Left ventricle myocardium inferior (tissue), 1 donor: ENCODE measurements around the gene LAS1L. TPM values are rescaled to one million over a fixed set of nuclear protein-coding genes. Genes with fewer than 3 reads are reported as not detected.
"Not testable (repeated sequence)": the region's sequence is repeated elsewhere in the genome, so short reads cannot be mapped to it uniquely, and the experiment has no call there.

ENCODE experiments used
- DNase-seq: peaks from one replicate; pipeline ENCODE4 v3.0.0-alpha.2; 2020
- H3K27ac ChIP-seq: fragments of 200-600 bp; replicated peaks from 2 replicates; pipeline ENCODE4 v1.8.0; 2021
- H3K27me3 ChIP-seq: fragments of 200-600 bp; 2 replicates; pipeline ENCODE4 v1.8.0; 2021; ENCODE audit warnings: low read depth
- H3K36me3 ChIP-seq: fragments of 200-600 bp; 2 replicates; pipeline ENCODE4 v1.8.0; 2021
- H3K4me1 ChIP-seq: fragments of 200-600 bp; 2 replicates; pipeline ENCODE4 v1.8.0; 2021
- H3K4me3 ChIP-seq: fragments of 200-600 bp; 2 replicates; pipeline ENCODE4 v1.8.0; 2021; ENCODE audit warnings: mild to moderate bottlenecking, moderate library complexity
- H3K9me3 ChIP-seq: fragments of 200-600 bp; replicated peaks from 2 replicates; pipeline ENCODE4 v1.8.0; 2021
- intact Hi-C: fragments of 100-400 bp; cut with micrococcal nuclease; formaldehyde crosslinking; loops from one replicate; pipeline ENCODE4 v1.11.0; 2022
- total RNA-seq: library from RNA; stranded (reverse); fragmentation: NEBNext Ultra II Directional; extraction: Animal tissue kit (Norgen Biotek cat#: 25700); gene quantifications from one replicate; pipeline ENCODE4 v1.2.1, GENCODE V29; 2021
- TF ChIP-seq, protein P1 (sequence below): fragments of 200-600 bp; IDR thresholded peaks from 2 replicates; pipeline ENCODE4 v1.8.0; 2021; ENCODE audit warnings: antibody characterized with exemption, mild to moderate bottlenecking, borderline replicate concordance
- donor health status: DM: no; HTN: yes; CAD: no; lungs with severe emphysema.

Gene LAS1L
- total RNA-seq, 1 donor from 2014 or later: 13.9 TPM

DNA sequence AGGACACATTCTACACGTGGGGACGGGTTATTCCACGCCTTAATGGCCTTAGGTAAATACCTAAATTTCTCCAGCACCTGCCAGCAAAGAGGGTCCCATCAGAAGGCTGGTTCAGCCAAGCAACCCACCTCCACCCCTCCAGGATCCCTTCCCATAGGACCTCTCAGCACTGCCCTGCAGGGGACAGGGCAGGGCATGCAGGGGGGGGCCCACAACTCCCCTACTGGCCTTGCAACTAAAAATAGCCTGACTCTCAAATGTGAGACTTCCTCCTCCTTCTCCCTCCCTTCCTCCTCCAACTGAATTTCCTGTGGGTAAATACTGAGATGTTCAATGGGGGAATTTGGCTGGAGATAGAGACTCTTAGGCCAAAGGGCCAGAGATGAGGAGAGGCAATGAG lies 6.3 kb downstream of the LAS1L start:
- Histone ChIP-seq H3K4me1 (peaks cover 17% of the 10 kb centered on the region), H3K36me3 (peaks cover 41% of the 10 kb centered on the region), H3K27me3 (no peaks in the 10 kb centered on the region), H3K27ac (no peak overlapping the region), H3K4me3 (no peak overlapping the region), H3K9me3 (no peaks in the 10 kb centered on the region)
- DNase-seq: no peak
- TF ChIP-seq, protein P1, sequence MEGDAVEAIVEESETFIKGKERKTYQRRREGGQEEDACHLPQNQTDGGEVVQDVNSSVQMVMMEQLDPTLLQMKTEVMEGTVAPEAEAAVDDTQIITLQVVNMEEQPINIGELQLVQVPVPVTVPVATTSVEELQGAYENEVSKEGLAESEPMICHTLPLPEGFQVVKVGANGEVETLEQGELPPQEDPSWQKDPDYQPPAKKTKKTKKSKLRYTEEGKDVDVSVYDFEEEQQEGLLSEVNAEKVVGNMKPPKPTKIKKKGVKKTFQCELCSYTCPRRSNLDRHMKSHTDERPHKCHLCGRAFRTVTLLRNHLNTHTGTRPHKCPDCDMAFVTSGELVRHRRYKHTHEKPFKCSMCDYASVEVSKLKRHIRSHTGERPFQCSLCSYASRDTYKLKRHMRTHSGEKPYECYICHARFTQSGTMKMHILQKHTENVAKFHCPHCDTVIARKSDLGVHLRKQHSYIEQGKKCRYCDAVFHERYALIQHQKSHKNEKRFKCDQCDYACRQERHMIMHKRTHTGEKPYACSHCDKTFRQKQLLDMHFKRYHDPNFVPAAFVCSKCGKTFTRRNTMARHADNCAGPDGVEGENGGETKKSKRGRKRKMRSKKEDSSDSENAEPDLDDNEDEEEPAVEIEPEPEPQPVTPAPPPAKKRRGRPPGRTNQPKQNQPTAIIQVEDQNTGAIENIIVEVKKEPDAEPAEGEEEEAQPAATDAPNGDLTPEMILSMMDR: no peak
- intact Hi-C loops: no loop called here

DNA sequence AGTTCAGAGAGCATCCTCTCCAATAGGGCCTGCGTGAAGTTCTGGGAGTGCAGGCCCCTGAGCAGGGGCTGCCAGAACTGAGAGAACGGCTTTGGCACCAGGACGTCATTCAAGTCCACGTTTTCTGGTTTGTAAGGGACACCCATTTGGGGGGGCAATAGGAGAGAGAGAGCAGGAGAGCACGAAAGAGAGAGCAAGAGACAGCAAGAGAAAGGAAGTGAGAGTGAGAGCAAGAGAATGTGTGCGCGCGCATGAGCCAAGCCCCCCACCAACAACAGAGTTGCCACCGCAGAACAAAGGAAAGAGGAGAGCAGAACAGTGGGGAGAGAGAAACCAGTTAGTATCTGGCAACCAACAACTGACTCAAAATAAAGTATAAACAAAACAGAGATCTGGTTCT lies 10.4 kb downstream of the LAS1L start:
- intact Hi-C loops: no loop called here
- H3K27ac ChIP-seq: no peak overlapping the region

DNA sequence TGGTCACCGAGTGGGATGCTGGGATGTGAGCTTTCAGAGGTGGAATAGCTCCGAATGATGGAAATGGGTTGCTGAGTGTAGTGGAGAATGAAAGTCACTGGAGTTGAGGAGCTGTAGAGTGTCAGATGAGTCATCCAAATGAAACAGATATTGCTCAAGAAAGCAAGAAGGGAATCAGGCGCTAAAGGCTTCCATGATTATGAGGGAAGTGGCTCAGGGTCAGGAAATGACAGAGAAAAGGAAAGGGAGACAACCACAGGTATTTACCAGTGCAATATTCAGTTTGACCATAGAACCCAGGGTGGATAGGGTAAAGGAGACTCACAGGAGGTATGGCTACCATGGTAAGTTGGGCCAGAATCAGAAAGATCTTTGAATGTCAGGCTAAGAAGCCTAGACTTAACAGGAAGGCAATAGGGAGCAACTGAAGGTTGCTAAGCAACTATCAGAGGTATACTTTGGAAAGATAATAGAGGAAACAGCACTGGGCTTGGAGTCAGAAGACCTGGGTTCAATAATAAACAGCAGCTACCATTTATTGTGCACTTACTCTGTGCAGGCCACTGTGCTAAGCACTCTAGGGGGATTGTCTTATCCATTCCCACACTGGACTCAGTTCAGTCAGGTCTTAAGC lies 11.7 kb downstream of the LAS1L start:
- no peaks in the 10 kb centered on the region for H3K27me3 ChIP-seq
- peaks cover under 1% of the 10 kb centered on the region for H3K4me1 ChIP-seq
- H3K4me3 ChIP-seq: no peak overlapping the region
- intact Hi-C loops: no loop called here
- DNase-seq: no peak
- H3K9me3 ChIP-seq: no peaks in the 10 kb centered on the region
- peaks cover 46% of the 10 kb centered on the region for H3K36me3 ChIP-seq
- TF ChIP-seq, protein P1: no peak
- no peak overlapping the region for H3K27ac ChIP-seq

More for the DNA sequence above, 10.4 kb downstream of the LAS1L start:
- no peak for DNase-seq
- H3K4me1 ChIP-seq: peaks cover 9% of the 10 kb centered on the region
- H3K9me3 ChIP-seq: no peaks in the 10 kb centered on the region
- H3K4me3 ChIP-seq: no peak overlapping the region
- TF ChIP-seq, protein P1: no peak
- H3K36me3 ChIP-seq: peaks cover 46% of the 10 kb centered on the region
- no peaks in the 10 kb centered on the region for H3K27me3 ChIP-seq

DNA sequence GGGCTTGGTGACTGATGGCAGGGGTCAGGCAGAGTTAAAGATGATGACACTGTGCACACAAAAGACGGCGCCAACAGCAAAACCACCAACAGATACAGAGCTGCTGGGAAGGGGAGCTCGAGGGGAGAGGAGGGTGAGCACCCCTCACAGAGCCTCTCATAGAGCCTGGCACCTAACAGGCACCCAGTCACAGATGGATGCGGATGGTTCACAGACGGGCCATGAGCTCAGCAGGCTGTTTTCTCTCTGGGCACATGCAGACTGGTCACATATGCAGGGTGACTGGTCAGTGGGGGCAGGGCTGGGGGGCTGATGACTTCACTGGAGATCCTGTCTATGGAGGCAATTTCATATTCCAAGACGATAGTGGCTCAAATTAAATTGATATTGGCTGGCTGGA lies 15.1 kb downstream of the LAS1L start:
- H3K27me3 ChIP-seq, H3K4me1 ChIP-seq, DNase-seq, H3K27ac ChIP-seq, intact Hi-C loops, H3K9me3 ChIP-seq, H3K4me3 ChIP-seq: not testable (repeated sequence)
- peaks cover 45% of the 10 kb centered on the region for H3K36me3 ChIP-seq

DNA sequence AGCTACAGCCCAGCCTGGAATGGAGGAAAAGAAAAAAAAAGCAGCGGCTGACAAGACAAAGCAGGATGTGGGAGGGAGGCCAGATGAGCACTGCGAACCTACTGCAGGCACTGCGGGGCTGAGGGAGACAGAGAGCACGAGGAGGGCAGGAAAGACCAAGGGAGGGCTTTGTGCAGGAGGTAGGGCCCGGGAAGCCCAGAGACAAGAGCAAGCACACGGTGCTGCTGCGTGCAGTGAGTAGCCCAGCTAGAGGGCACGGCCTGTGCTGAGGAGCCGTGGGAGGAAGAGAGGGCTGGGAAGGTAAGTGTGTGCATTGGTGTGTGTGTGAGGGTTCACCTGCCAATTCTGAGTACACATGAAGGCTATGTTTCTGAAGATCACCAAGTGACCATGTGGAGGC lies 15.6 kb downstream of the LAS1L start:
- H3K4me3 ChIP-seq, intact Hi-C loops, H3K27ac ChIP-seq, H3K4me1 ChIP-seq, DNase-seq, H3K9me3 ChIP-seq, H3K27me3 ChIP-seq: not testable (repeated sequence)
- H3K36me3 ChIP-seq: peaks cover 40% of the 10 kb centered on the region

DNA sequence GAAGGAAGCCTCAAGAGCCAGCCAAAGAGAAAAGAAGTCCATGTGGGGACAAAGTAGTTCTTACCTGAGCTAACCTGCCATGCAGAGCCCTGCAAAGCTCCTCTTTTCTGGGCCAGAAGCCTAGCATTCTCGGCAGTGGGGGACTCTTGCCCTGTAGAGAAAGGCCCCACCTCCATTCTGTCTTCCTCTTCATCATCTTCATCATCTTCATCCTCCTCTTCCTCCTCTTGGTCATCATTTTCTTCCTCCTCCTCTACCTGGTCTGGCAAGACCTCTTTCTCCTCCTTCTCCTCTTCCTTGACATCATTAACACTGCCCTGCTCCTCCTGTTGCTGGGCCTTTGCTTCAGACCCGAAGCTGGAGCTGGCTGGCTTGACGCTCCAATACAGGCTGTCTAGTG lies 16.7 kb downstream of the LAS1L start:
- Histone ChIP-seq H3K27ac (no peak overlapping the region), H3K9me3 (no peaks in the 10 kb centered on the region)
- TF ChIP-seq, protein P1: no peak

More for the DNA sequence above, 16.7 kb downstream of the LAS1L start:
- intact Hi-C loops: no loop called here
- peaks cover 30% of the 10 kb centered on the region for H3K36me3 ChIP-seq
- H3K27me3 ChIP-seq: no peaks in the 10 kb centered on the region
- H3K4me3 ChIP-seq: no peak overlapping the region
- DNase-seq: no peak
- no peaks in the 10 kb centered on the region for H3K4me1 ChIP-seq
